H1 (cell line): ENCODE data around the gene LAMB3. TPM values are rescaled to one million over a fixed set of nuclear protein-coding genes. Genes with fewer than 3 reads are reported as not detected.

Source experiments
- BCL11A ChIP-seq, 2 experiments: IDR thresholded peaks; one replicate each; pipeline ENCODE4 v1.6.1; 2011; ENCODE audit warnings: low read depth in 2 of 2, low read length in 2 of 2, mild to moderate bottlenecking in 2 of 2
- polyA plus RNA-seq, 7 experiments: library from polyadenylated mRNA; depleted of rRNA in 3 of 7; stranded (reverse) in 5 of 7; unstranded in 2 of 7; fragments of >200 nt in 5 of 7; fragments of 200-250 nt in 2 of 7; gene quantifications; 1 replicate in 5 of 7; 2 replicates in 1 of 7; 4 replicates in 1 of 7; pipeline versions ENCODE4 v1.2.1 to v1.2.3, GENCODE V29; 2011 to 2013; ENCODE audit warnings: missing spikeins in 2 of 7, mixed read lengths in 2 of 7
- total RNA-seq: library from RNA; stranded (reverse); fragmentation: NEBNext Ultra II Directional; extraction: Animal tissue kit (Norgen Biotek cat#: 25700); gene quantifications from 2 replicates; pipeline ENCODE4 v1.2.1, GENCODE V29; 2021
- TF ChIP-seq, protein P1 (sequence below): fragments of 300-600 bp; sonication (generic); IDR thresholded peaks from 2 replicates; pipeline ENCODE4 v1.7.1; 2012; ENCODE audit warnings: low read length, moderate library complexity, mild to moderate bottlenecking, inconsistent platforms; ENCODE audit not compliant: insufficient replicate concordance

The LAMB3 gene
- total and polyA plus RNA-seq, 2 of the 8 experiments (the other 6 are each of a cell fraction or from before 2014, with no cell fraction given), result 0.45 to 0.50 TPM

- TF ChIP-seq, protein P1, sequence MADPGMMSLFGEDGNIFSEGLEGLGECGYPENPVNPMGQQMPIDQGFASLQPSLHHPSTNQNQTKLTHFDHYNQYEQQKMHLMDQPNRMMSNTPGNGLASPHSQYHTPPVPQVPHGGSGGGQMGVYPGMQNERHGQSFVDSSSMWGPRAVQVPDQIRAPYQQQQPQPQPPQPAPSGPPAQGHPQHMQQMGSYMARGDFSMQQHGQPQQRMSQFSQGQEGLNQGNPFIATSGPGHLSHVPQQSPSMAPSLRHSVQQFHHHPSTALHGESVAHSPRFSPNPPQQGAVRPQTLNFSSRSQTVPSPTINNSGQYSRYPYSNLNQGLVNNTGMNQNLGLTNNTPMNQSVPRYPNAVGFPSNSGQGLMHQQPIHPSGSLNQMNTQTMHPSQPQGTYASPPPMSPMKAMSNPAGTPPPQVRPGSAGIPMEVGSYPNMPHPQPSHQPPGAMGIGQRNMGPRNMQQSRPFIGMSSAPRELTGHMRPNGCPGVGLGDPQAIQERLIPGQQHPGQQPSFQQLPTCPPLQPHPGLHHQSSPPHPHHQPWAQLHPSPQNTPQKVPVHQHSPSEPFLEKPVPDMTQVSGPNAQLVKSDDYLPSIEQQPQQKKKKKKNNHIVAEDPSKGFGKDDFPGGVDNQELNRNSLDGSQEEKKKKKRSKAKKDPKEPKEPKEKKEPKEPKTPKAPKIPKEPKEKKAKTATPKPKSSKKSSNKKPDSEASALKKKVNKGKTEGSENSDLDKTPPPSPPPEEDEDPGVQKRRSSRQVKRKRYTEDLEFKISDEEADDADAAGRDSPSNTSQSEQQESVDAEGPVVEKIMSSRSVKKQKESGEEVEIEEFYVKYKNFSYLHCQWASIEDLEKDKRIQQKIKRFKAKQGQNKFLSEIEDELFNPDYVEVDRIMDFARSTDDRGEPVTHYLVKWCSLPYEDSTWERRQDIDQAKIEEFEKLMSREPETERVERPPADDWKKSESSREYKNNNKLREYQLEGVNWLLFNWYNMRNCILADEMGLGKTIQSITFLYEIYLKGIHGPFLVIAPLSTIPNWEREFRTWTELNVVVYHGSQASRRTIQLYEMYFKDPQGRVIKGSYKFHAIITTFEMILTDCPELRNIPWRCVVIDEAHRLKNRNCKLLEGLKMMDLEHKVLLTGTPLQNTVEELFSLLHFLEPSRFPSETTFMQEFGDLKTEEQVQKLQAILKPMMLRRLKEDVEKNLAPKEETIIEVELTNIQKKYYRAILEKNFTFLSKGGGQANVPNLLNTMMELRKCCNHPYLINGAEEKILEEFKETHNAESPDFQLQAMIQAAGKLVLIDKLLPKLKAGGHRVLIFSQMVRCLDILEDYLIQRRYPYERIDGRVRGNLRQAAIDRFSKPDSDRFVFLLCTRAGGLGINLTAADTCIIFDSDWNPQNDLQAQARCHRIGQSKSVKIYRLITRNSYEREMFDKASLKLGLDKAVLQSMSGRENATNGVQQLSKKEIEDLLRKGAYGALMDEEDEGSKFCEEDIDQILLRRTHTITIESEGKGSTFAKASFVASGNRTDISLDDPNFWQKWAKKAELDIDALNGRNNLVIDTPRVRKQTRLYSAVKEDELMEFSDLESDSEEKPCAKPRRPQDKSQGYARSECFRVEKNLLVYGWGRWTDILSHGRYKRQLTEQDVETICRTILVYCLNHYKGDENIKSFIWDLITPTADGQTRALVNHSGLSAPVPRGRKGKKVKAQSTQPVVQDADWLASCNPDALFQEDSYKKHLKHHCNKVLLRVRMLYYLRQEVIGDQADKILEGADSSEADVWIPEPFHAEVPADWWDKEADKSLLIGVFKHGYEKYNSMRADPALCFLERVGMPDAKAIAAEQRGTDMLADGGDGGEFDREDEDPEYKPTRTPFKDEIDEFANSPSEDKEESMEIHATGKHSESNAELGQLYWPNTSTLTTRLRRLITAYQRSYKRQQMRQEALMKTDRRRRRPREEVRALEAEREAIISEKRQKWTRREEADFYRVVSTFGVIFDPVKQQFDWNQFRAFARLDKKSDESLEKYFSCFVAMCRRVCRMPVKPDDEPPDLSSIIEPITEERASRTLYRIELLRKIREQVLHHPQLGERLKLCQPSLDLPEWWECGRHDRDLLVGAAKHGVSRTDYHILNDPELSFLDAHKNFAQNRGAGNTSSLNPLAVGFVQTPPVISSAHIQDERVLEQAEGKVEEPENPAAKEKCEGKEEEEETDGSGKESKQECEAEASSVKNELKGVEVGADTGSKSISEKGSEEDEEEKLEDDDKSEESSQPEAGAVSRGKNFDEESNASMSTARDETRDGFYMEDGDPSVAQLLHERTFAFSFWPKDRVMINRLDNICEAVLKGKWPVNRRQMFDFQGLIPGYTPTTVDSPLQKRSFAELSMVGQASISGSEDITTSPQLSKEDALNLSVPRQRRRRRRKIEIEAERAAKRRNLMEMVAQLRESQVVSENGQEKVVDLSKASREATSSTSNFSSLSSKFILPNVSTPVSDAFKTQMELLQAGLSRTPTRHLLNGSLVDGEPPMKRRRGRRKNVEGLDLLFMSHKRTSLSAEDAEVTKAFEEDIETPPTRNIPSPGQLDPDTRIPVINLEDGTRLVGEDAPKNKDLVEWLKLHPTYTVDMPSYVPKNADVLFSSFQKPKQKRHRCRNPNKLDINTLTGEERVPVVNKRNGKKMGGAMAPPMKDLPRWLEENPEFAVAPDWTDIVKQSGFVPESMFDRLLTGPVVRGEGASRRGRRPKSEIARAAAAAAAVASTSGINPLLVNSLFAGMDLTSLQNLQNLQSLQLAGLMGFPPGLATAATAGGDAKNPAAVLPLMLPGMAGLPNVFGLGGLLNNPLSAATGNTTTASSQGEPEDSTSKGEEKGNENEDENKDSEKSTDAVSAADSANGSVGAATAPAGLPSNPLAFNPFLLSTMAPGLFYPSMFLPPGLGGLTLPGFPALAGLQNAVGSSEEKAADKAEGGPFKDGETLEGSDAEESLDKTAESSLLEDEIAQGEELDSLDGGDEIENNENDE, result no peak
- TF ChIP-seq BCL11A (IDR thresholded peaks at IDR 0.05; ENCODE audit: low read depth in 2 of 2, low read length in 2 of 2), result no peak
- TF ChIP-seq, all 59 proteins: peak for 0
Measured at GRCh38 chr1:209618291-209618690, 33.9 kb downstream of the LAMB3 start (continued).
